ENCODE data around the gene ADAMTS15. TPM values are rescaled to one million over a fixed set of nuclear protein-coding genes. Genes with fewer than 3 reads are reported as not detected.

Gene ADAMTS15
- total and polyA plus RNA-seq, 2 donors (not counting 1 experiment from before 2014, with no cell fraction given): not detected

DNA sequence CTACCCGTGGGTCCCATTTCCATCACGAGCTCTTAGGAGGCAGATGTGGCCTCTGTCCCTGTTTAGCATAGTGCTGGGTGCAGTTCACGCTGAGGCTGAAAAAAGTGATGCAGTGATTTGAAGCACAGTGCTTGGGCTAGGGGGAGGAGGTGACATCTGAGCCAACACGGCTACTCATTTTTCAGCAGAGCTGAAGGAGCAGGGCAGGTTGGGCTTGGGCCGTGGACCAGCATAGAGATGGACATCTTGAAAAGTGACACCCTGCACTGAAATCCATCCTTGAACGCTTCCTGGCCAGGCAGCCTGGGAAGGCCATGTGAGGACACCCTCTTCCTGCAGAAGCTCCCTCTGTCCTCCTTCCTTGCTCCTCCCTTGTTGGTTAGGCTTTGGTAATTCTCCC, 66.4 kb downstream of the ADAMTS15 start:
- H3K4me3 Mint-ChIP-seq: no peak overlapping the region
- H3K9me3 Mint-ChIP-seq (ENCODE audit: insufficient read depth): no peaks in the 10 kb centered on the region
- Histone ChIP-seq H3K9me3 (ENCODE audit: control extremely low read depth in 1 of 3, control insufficient read depth in 2 of 3, insufficient read depth in 1 of 3, low read length in 2 of 3) (no peaks in the 10 kb centered on the region), H3K36me3 (replicated peaks in 1 of 2; ENCODE audit: control extremely low read depth in 1 of 2, control insufficient read depth in 1 of 2, extremely low read depth in 1 of 2, insufficient read depth in 2 of 2, low read length in 1 of 2) (no peaks in the 10 kb centered on the region), H3K4me2 (replicated peaks; ENCODE audit: low read depth, low read length, poor library complexity, severe bottlenecking) (no peak overlapping the region), H3K79me2 (ENCODE audit: control insufficient read depth, insufficient read depth, low read length) (no peaks in the 10 kb centered on the region), H4K20me1 (ENCODE audit: control insufficient read depth, insufficient read depth, low read length, poor library complexity, severe bottlenecking) (no peaks in the 10 kb centered on the region), H3K9ac (ENCODE audit: low read length) (no peak overlapping the region), H3K27ac (ENCODE audit: low read length in 2 of 2) (no peak overlapping the region), H3K4me1 (ENCODE audit: control insufficient read depth in 2 of 2, insufficient read depth in 2 of 2, low read length in 2 of 2) (no peaks in the 10 kb centered on the region), H3K27me3 (replicated peaks in 1 of 4; ENCODE audit: control extremely low read depth in 1 of 4, control insufficient read depth in 3 of 4, insufficient read depth in 4 of 4, low read length in 3 of 4) (peaks cover 0 to 2% (median 0%) of the 10 kb centered on the region in 4 experiments), H2AFZ (ENCODE audit: insufficient read depth, low read depth, low read length, poor library complexity, severe bottlenecking) (no peak overlapping the region), H3K4me3 (ENCODE audit: control extremely low read depth in 1 of 5, extremely low read depth in 1 of 5, insufficient read depth in 1 of 5, low read depth in 2 of 5, low read length in 4 of 5) (no peak overlapping the region)
- no peak for DNase-seq
- TF ChIP-seq, protein P1, sequence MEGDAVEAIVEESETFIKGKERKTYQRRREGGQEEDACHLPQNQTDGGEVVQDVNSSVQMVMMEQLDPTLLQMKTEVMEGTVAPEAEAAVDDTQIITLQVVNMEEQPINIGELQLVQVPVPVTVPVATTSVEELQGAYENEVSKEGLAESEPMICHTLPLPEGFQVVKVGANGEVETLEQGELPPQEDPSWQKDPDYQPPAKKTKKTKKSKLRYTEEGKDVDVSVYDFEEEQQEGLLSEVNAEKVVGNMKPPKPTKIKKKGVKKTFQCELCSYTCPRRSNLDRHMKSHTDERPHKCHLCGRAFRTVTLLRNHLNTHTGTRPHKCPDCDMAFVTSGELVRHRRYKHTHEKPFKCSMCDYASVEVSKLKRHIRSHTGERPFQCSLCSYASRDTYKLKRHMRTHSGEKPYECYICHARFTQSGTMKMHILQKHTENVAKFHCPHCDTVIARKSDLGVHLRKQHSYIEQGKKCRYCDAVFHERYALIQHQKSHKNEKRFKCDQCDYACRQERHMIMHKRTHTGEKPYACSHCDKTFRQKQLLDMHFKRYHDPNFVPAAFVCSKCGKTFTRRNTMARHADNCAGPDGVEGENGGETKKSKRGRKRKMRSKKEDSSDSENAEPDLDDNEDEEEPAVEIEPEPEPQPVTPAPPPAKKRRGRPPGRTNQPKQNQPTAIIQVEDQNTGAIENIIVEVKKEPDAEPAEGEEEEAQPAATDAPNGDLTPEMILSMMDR (IDR thresholded peaks at IDR 0.05): no peak
- TF ChIP-seq EZH2 (IDR thresholded peaks at IDR 0.05; ENCODE audit: borderline replicate concordance, insufficient read depth, low read depth, low read length, poor library complexity, severe bottlenecking): no peak
- intact Hi-C loops (cut with micrococcal nuclease): no loop called here
- ChIA-PET CTCF (no interaction called here), POLR2A (no interaction called here)
- H3K4me1 Mint-ChIP-seq: no peaks in the 10 kb centered on the region
- ATAC-seq (ENCODE audit: low read depth): no peak
- 85% methylated on average over 6 of the region's 6 CpGs for WGBS (ENCODE audit: insufficient coverage)
- peaks cover 8% of the 10 kb centered on the region for H3K27me3 Mint-ChIP-seq
- no peak overlapping the region for H3K27ac Mint-ChIP-seq

DNA sequence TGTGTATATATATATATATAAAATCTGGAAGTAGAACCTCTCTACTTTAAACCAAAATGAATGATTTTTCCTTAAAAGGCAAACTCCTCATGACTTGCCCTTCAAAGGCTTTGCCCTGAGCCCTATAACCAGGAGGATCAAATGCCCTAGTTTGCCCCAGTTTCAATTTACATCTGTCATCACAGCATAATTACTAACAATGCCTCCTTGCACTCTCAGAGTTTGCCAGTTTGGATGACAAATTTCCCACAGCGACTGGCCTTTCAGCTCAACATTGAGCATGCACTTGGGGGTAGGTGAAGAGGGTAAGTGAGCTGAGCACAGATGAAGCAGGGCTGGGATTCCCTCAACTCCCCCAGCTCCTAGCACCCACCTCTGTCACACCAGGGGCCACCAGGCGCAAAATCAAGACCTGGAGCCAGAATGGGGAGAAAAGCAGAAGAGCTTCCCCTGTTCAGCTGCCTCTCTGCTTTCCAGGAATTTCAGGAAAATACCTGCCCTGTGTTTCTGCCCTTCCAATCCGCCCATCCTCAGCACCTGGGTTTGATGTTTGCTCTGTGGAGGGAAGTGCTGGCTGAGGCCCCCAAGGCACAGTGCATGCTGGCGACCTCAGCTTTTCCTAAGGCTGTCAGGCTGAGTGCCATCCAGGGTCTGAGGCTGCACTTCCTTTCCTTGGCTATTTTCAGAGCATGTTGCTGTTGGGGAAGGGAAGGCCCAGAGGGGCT, 67.5 kb downstream of the ADAMTS15 start:
- no peaks in the 10 kb centered on the region for H3K79me2 ChIP-seq (ENCODE audit: control insufficient read depth, insufficient read depth, low read length)
- Mint-ChIP-seq H3K9me3 (ENCODE audit: insufficient read depth) (no peaks in the 10 kb centered on the region), H3K4me1 (no peaks in the 10 kb centered on the region), H3K27ac (no peak overlapping the region), H3K4me3 (no peak overlapping the region), H3K27me3 (peaks cover 10% of the 10 kb centered on the region)
- POLR2A ChIA-PET: no interaction called here
- no peak overlapping the region for H3K9ac ChIP-seq (ENCODE audit: low read length)
- no peaks in the 10 kb centered on the region for H3K36me3 ChIP-seq (replicated peaks in 1 of 2; ENCODE audit: control extremely low read depth in 1 of 2, control insufficient read depth in 1 of 2, extremely low read depth in 1 of 2, insufficient read depth in 2 of 2, low read length in 1 of 2)
- H3K4me3 ChIP-seq (ENCODE audit: control extremely low read depth in 1 of 5, extremely low read depth in 1 of 5, insufficient read depth in 1 of 5, low read depth in 2 of 5, low read length in 4 of 5): no peak overlapping the region
- H3K4me2 ChIP-seq (replicated peaks; ENCODE audit: low read depth, low read length, poor library complexity, severe bottlenecking): no peak overlapping the region
- H3K9me3 ChIP-seq (ENCODE audit: control extremely low read depth in 1 of 3, control insufficient read depth in 2 of 3, insufficient read depth in 1 of 3, low read length in 2 of 3): no peaks in the 10 kb centered on the region
- H3K4me1 ChIP-seq (ENCODE audit: control insufficient read depth in 2 of 2, insufficient read depth in 2 of 2, low read length in 2 of 2): no peaks in the 10 kb centered on the region
- no peak overlapping the region for H2AFZ ChIP-seq (ENCODE audit: insufficient read depth, low read depth, low read length, poor library complexity, severe bottlenecking)
- no peaks in the 10 kb centered on the region for H4K20me1 ChIP-seq (ENCODE audit: control insufficient read depth, insufficient read depth, low read length, poor library complexity, severe bottlenecking)
- peaks cover 0 to 2% (median 0%) of the 10 kb centered on the region in 4 experiments for H3K27me3 ChIP-seq (replicated peaks in 1 of 4; ENCODE audit: control extremely low read depth in 1 of 4, control insufficient read depth in 3 of 4, insufficient read depth in 4 of 4, low read length in 3 of 4)
- DNase-seq (no peak), ATAC-seq (ENCODE audit: low read depth) (no peak)
- no peak for TF ChIP-seq EZH2 (IDR thresholded peaks at IDR 0.05; ENCODE audit: borderline replicate concordance, insufficient read depth, low read depth, low read length, poor library complexity, severe bottlenecking)
- TF ChIP-seq, protein P1 (IDR thresholded peaks at IDR 0.05): no peak
- WGBS (ENCODE audit: insufficient coverage): 86% methylated on average over 2 of the region's 4 CpGs
- CTCF ChIA-PET: no interaction called here
- intact Hi-C loops (cut with micrococcal nuclease): no loop called here
- no peak overlapping the region for H3K27ac ChIP-seq (ENCODE audit: low read length in 2 of 2)

All from B cell (primary cell).